ENCODE data around the gene GPR137B. TPM values are rescaled to one million over a fixed set of nuclear protein-coding genes. Genes with fewer than 3 reads are reported as not detected.

Gene GPR137B
- total RNA-seq, 1 donor from 2014 or later: 25.2 TPM

GRCh38 chr1:236149003-236149595, 6.8 kb downstream of the GPR137B start:
- H3K9me3 Mint-ChIP-seq: no peaks in the 10 kb centered on the region
- no peaks in the 10 kb centered on the region for H3K27me3 Mint-ChIP-seq (ENCODE audit: low read depth)
- H3K27ac Mint-ChIP-seq: no peak overlapping the region
- peaks cover 16% of the 10 kb centered on the region for H3K4me1 Mint-ChIP-seq
- no peak for TF ChIP-seq CTCF (IDR thresholded peaks at IDR 0.05; ENCODE audit: unreplicated experiment)
- no peak for DNase-seq (ENCODE audit: low spot score in 2 of 2, unreplicated experiment in 2 of 2)
- peaks cover 6% of the 10 kb centered on the region for H3K36me3 Mint-ChIP-seq
- no peak overlapping the region for H3K4me3 Mint-ChIP-seq

- Mint-ChIP-seq H3K36me3 (peaks cover 6% of the 10 kb centered on the region), H3K4me3 (no peak overlapping the region), H3K27ac (no peak overlapping the region)
Observed at GRCh38 chr1:236149696-236150228, 7.4 kb downstream of the GPR137B start.

GRCh38 chr1:236150311-236150955, 8.1 kb downstream of the GPR137B start:
- Mint-ChIP-seq H3K4me1 (peaks cover 7% of the 10 kb centered on the region), H3K27ac (no peak overlapping the region), H3K9me3 (no peaks in the 10 kb centered on the region), H3K27me3 (ENCODE audit: low read depth) (no peaks in the 10 kb centered on the region), H3K36me3 (peaks cover 4% of the 10 kb centered on the region), H3K4me3 (no peak overlapping the region)
- no peak for DNase-seq (ENCODE audit: low spot score in 2 of 2, unreplicated experiment in 2 of 2)
- TF ChIP-seq CTCF (IDR thresholded peaks at IDR 0.05; ENCODE audit: unreplicated experiment): no peak

More at GRCh38 chr1:236149696-236150228, 7.4 kb downstream of the GPR137B start:
- Mint-ChIP-seq H3K4me1 (peaks cover 12% of the 10 kb centered on the region), H3K9me3 (no peaks in the 10 kb centered on the region), H3K27me3 (ENCODE audit: low read depth) (no peaks in the 10 kb centered on the region)
- no peak for DNase-seq (ENCODE audit: low spot score in 2 of 2, unreplicated experiment in 2 of 2)
- TF ChIP-seq CTCF (IDR thresholded peaks at IDR 0.05; ENCODE audit: unreplicated experiment): no peak

GRCh38 chr1:236150986-236151385, 8.6 kb downstream of the GPR137B start:
- no peak for TF ChIP-seq CTCF (IDR thresholded peaks at IDR 0.05; ENCODE audit: unreplicated experiment)
- H3K4me1 Mint-ChIP-seq: peaks cover 9% of the 10 kb centered on the region
- DNase-seq (ENCODE audit: low spot score in 2 of 2, unreplicated experiment in 2 of 2): no peak
- H3K36me3 Mint-ChIP-seq: peaks cover 3% of the 10 kb centered on the region
- H3K27ac Mint-ChIP-seq: no peak overlapping the region
- no peaks in the 10 kb centered on the region for H3K9me3 Mint-ChIP-seq
- H3K27me3 Mint-ChIP-seq (ENCODE audit: low read depth): no peaks in the 10 kb centered on the region
- H3K4me3 Mint-ChIP-seq: no peak overlapping the region

- H3K4me1 Mint-ChIP-seq: peaks cover 9% of the 10 kb centered on the region
- no peak overlapping the region for H3K27ac Mint-ChIP-seq
- H3K27me3 Mint-ChIP-seq (ENCODE audit: low read depth): no peaks in the 10 kb centered on the region
- H3K9me3 Mint-ChIP-seq: no peaks in the 10 kb centered on the region
- H3K4me3 Mint-ChIP-seq: no peak overlapping the region
- DNase-seq (ENCODE audit: low spot score in 2 of 2, unreplicated experiment in 2 of 2): no peak
- TF ChIP-seq CTCF (IDR thresholded peaks at IDR 0.05; ENCODE audit: unreplicated experiment): no peak
- H3K36me3 Mint-ChIP-seq: no peaks in the 10 kb centered on the region
Observed at GRCh38 chr1:236151739-236152424, 9.5 kb downstream of the GPR137B start.
